ENCODE measurements around the gene HSBP1L1.

HSBP1L1 gene

DNA sequence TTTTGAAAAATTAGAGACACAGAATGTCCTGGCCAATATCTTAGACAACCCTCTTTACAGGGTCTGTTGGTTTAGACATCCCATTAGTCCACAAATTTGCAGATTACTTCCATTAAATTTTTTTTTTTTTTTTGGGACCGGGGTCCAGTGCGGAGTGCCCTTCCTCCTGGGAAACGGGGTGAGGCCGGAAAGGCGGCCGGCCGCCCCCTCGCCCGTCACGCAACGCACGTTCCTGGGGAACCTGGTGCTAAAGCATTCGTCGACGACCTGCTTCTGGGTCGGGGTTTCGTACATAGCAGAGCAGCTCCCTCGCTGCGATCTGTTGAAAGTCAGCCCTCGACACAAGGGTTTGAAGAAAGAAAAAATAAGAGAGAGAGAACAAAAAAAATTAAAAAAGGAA lies 48.3 kb downstream of the HSBP1L1 start:
- TF ChIP-seq CEBPB (IDR thresholded peaks at IDR 0.05) = no peak

All from Ishikawa (cell line).